CD4-positive, alpha-beta T cell treated with Interleukin-6 for 4 hours (primary cell): ENCODE measurements around the gene RAF1.
A peak's percentile ranks its signal among the peaks of the same experiment; 100 is the strongest.
"Not testable (repeated sequence)": the region's sequence is repeated elsewhere in the genome, so short reads cannot be mapped to it uniquely, and the experiment has no call there.

Experiments used
- DNase-seq: peaks from one replicate; pipeline ENCODE4 v3.0.0-alpha.2; 2020; ENCODE audit warnings: mixed read lengths

Gene RAF1

DNA sequence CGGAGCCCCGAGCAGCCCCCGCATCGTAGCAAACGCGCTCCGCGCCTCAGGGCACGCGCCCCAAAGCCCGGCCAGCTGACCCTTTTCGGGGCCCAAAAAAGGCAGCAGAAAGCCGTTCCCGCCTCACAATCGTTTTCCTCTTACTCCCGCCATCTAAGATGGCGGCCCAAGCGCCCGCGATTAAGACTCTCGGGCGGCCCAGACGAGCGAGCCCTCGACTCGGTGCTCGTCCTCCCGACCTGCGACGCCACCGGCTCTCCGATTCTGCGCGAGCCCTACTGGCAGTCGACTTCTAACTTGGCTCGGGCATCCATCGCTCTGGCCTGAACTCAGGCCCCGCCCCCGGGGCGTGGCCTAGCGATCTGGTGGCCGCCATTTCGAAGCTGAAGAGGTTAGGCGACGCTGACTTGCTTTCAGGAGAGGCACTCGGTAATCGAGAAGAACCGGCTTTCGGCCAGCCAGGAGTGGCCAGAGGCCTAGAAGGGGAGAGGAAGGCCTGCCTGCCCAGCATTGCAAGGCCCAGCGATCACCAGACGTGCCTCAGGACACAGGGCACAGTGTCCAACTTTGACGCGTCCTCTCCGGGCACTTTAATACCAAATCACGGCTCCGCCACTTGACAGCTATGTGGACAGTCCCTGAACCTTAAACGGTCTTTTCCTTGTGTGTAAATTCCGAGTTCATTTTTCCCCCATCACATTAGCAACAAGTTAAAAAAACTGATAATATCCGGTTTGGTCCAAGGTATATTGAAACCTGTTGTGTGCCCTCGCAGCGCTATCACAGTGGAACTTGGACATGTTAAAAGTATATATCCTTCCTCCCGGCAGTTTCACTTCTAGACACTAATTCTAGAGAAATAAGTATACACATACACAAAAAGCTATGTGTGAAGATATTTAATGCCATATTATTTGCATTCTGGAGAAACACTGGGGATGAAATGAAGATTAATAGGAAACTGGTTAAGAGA is at the start of gene RAF1:
RAF1 (minus strand) TSS at position 182 of the 973 bp plus-strand sequence. CDS start 45,396 bp downstream, outside the sequence.
- DNase-seq, result peak; percentile 99

DNA sequence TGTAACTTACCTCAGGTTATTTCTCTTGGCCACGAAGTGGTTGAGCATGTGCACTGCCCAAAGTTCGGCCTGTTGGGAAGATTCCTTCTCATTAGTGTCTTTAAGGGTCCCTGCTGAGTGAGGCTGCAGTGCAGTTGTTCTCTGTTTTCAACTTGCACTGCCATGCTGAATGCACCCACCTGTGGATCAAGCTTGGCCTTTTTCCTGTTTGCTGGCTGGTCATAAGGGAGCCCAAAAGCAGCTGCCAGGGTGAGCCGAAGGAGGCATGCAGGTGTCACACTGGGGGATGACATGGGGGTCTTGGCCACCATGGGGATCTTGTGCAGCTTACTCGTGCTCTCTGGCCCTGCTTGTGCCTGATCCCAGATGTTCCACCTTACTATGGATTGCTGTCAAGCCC is 46.1 kb upstream of the RAF1 start:
- DNase-seq, result no peak

DNA sequence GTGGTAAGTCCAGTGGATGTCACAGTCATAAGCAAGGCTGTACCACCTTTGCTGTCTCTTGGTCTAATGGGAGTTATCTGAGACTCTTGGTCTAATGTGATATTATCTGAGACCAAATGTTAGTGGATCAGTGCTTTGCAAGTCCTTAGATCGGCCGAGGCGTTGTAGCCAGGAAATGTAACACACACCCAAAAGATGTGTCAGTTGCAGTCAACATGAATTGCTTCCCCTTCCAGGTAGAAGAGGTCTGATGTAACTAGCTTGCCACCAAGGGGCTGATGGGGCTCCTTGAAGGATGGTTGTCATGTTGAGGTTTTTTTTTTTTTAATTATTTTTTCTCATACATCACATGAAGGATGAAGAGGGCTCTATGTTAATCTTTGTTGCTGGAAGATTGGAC is 45.4 kb upstream of the RAF1 start:
- no peak for DNase-seq

DNA sequence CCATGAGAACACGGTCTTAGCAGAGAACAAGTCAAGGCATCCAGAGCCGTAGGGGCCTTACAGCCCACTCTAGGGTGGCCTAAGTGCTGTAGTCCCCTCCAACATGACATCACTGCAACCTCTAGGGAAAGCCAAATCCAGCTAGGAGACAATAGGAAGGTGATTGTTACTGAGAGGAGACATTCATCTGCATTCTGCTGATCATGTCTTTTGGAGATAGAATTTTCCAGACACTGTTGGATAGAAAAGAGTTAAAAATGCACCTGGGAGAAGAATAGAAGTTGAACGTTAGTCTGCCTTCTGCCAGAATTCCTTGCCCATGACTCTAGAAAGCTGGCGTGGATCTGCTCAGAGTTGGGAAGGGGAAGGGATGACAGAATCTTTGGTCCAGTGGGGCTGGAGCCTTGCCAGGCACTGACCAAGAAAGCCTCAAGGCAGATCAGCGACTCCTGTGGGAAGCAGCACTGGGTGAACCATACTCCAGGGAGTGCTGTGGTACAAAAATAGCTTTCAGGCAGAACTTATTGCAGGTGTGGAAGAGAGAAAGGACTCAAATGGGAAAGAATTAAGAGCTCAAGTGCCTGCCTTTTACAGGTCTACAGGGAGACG is 44.8 kb upstream of the RAF1 start:
- DNase-seq, result no peak

DNA sequence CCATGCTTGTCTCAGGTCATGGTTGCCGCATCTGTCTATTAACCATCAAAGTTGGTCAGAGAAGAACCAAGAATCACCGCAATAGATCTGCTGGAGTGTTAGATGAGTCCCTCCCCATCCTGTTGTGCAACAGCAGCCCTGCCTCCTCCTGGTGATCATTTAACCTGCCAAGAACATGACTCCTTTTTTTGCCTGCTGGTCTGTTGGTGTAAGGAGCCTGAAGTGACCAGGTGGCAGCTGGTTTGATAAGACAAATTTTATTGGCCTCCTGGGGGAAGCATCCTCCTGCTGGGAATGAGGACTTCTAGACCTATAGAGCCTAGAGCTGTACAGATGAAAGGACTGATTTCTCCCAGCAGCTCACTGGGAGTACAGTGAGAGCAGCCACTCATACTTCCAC is 43.5 kb upstream of the RAF1 start:
- DNase-seq, result no peak

DNA sequence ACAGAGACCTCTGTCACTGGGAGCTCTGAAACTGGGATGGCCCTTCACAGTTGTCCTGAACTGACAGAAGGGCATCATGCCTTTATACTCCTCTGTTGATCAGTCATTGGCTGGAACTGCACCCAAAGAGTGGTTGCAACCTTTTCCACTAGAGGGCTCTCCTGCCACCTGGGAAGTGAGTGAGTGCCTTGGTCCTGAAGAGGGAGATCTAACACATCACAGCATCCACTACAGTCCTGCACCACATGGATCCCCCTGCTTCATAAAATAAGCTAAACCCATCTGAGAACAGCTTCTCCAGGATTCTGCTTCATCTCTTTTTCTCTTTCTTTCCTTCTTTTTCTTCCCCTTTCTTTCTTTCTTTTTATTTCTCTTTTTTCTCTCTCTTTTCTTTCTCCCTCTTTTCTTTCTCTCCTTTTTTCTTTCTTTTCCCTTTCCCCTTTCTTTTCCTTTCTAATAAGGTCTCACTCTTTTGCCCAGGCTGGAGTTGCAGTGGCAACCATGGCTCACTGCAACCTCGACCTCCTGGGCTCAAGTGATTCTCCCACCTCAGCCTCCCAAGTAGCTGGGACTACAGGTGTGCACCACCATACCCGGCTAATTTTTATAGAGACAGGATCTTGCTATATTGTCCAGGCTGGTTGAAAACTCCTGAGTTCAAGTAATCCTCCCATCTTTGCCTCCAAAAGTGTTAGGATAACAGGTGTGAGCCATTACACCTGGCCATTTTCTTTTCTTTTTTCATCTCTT is 42.8 kb upstream of the RAF1 start:
- peak; percentile 58 for DNase-seq

DNA sequence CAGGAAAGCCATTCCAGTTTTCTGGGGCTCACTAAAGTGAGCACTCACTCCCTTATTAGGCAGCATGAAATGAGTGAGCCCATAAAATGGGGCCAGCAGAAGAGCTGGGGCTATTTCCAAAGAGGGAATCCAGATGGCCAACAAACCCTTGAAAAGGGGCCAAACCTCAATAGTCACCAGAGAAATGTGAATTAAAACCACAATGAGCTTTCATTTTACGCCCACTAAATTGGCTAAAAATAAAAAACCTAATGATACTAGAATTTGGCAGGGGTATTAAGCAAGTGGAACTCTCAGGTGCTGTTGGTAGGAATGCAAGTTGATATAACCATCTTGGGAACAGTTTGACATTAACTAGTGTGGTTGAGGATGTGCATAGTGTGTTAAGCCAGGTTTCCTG is 42.1 kb upstream of the RAF1 start:
- no peak for DNase-seq

DNA sequence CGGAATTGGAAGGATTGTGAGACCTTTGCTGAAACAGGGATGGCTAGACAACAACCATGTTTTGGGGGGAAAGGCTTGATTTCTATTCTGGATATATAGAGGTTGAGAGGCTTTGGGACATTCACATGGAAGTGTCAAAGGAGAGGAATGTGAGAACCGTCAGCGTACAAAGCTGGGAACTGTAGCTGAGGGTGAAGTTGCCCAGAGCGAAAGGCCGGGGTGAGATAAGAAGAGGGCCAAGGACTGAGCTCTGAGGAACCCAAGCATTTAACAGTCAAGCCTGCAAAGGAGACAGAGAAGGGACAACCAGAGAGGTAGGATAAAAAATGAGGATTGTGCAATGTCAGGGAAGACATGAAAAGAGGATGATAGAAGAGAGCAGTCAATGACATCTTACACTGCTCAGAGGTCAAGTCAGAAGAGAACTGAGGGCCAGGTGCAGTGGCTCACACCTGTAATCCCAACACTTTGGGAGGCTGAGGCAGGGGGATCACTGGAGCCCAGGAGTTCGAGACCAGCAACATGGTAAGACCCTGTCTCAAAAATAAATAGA is 41.5 kb upstream of the RAF1 start:
- DNase-seq, result no peak

DNA sequence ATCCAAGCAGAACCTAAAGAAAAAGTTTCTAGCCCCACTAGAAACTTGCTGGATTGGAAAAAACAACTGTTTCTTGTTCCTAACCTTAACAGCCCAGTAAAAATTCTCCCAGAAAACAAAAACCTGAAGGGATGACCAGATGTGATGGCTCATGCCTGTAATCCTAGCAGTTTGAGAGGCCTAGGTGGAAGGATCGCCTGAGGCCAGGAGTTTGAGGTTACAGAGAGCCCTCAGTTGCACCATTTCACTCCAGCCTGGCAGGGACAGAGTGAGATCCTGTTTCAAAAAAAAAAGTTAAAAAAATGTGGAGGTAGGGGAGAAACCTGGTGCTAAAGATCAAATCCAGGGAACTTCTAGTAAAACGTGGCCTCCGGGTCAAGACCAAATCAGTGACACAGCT is 38.6 kb upstream of the RAF1 start:
- DNase-seq, result no peak

DNA sequence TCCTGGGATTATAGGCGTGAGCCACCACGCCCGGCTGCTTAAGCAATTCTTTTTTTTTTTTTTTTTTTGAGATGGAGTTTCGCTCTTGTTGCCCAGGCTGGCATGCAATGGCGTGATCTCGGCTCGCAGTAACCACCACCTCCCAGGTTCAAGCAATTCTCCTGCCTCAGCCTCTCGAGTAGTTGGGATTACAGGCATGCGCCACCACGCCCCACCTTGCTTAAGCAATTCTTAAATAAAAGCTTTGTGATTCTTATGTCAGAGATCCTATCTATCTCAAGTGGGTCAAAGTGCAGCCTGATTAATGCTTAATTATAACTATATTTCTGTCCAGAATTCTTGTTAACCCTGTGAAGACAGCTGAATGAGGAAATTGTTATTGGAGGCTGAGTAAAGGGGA is 37.7 kb upstream of the RAF1 start:
- not testable (repeated sequence) for DNase-seq

DNA sequence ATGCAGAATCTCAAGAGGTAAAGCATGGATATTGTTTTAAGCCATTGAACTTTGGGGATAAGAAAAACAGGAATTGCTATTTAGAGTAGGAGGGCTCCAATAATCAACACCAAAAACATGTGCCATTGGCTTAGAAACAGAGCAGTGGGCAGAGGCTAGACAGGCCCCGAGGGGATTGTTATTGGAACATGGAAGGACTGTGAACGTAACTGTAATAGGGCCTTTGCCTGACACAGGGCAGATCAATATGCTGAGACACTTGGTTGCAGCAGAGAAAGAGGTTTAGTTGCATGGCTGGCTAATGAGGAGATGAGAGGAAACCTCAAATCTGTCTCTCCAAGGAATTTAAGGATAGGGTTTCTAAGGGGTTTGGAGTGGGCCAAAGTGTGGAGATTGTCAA is 36.9 kb upstream of the RAF1 start:
- DNase-seq, result no peak

DNA sequence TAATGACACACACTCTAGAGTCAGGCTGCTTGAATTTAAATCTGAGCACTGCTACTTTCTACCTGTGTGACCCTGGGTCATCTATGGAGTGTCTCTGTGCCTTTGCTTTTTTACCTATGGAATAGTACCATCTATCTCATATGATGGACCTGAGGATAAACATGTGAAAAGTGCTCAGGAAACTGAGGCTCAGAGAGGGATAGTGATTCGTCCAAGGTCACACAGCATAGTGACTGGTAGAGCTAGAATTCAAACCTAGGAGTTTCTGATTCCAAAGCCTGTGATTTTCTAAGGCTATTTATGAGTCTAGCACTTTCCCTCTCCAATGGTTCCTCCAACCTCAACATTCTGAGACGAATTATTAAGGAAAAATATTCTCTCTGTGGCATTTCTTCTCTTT is 32.0 kb upstream of the RAF1 start:
- no peak for DNase-seq

DNA sequence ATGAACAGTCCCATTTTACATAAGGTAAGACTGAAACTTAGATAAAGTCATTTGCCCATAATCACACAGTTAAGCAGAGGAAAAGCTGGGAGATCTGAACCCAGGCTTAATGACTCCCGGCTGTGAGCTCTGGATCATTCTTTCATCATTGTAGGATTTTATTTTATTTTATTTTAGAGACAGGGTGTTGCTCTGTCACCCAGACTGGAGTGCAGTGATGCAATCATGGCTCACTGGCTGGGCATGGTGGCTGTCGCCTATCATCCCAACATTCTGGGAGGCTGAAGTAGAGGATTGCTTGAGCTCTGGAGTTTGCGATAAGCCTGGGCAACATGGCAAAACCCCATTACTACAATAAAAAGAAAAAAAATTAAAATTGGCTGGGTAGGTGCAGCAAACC is 31.2 kb upstream of the RAF1 start:
- DNase-seq, result no peak

DNA sequence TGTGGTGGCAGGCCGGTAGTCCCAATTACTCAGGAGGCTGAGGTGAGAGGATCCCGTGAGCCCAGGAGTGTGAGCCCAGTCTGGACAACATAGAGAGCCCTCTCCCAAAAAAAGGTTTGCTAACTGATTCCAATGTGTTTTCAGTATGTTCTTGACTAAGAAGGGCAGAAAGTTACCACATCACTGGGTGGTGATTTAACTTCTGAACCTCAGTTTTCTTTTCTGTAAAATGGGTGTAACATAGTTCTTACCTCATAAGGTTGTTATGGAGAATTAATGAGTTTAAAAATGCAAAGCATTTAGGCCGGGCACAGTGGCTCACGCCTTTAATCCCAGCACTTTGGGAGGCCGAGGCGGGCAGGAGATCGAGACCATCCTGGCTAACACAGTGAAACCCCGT is 28.5 kb upstream of the RAF1 start:
- no peak for DNase-seq

DNA sequence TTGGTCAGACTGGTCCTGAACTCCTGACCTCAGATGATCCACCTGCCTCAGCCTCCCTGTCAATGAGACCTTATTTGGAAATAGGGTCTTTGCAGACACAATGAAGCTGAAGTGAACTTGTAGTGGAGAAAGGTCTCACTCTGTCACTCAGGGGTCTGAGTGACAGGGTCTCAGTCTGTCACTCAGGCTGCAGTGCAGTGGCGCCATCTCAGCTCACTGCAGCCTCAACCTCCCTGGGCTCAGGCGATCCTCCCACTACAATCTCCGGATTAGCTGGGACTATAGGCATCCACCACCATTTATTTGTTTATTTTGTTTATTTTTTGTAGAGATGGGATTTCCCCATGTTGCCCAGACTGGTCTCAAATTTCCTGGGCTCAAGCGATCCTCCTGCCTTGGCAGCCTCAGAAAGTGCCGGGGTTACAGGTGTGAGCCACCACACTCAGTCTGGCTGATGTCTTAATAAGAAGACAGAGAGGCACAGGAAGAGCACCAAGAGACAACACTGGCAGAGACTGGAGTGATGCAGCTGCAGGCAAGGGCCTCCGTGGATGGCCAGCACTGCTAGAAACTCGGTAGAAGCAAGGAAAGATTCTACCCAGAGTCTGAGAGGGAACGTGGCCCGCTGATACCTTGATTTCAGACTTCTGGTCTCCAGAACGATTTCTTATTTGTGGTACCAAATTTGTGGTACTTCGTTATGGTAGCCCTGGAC is 26.2 kb upstream of the RAF1 start:
- no peak for DNase-seq

DNA sequence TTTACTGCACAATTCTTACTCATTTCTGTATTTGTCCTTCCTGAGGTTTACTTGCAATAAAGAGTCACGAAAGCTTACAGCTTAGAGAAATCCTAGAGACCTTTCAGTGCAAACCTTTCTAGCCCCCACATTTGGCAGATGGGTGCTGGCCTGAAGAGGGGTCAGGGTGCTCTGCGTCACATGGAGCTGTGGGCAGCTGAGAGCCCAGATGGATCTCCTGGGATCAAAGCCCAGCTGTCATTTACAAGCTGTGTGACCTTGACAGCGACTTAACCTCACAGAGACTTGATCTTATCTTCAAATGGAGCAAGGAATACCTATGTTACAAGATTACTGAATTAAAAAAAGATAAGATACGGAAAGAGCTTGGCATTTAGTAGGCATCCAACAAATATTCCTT is 24.0 kb upstream of the RAF1 start:
- no peak for DNase-seq

DNA sequence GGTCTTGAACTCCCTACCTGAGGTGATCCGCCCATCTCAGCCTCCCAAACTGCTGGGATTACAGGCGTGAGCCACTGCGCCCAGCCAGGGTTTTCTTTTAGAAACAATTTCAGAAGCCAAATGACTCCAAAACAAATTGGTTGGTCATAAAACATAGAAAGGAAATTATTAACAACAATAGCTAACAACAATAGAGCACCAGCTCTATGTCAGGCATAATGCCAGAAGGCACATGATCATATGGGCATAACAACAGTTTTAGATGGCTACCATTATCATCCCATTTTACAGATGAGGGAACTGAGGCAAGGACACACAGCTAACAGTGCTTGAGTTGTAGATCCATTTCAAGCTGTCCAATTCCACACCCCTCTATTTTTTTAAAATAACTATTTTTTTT is 22.2 kb upstream of the RAF1 start:
- DNase-seq, result no peak

DNA sequence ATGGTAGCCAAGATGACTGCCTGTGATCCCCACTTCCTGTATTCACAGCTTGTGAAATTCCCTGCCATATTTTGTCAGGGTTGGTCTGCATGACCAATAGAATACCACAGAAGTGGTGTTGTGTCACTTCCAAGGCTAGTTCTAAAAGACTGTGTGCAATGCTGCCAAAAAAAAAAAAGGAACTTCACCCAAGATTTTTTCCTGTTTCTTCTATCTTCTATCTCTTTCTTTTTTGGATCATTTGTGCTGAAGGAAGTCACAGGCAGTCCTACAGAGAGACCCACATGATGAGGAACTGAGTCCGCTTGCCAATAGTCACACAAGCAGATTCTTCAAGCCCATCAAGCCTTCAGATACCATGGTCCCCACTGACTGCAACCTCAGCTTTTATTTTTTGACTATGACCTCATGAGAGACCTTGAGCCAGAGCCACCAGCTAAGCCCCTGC is 18.1 kb upstream of the RAF1 start:
- no peak for DNase-seq

DNA sequence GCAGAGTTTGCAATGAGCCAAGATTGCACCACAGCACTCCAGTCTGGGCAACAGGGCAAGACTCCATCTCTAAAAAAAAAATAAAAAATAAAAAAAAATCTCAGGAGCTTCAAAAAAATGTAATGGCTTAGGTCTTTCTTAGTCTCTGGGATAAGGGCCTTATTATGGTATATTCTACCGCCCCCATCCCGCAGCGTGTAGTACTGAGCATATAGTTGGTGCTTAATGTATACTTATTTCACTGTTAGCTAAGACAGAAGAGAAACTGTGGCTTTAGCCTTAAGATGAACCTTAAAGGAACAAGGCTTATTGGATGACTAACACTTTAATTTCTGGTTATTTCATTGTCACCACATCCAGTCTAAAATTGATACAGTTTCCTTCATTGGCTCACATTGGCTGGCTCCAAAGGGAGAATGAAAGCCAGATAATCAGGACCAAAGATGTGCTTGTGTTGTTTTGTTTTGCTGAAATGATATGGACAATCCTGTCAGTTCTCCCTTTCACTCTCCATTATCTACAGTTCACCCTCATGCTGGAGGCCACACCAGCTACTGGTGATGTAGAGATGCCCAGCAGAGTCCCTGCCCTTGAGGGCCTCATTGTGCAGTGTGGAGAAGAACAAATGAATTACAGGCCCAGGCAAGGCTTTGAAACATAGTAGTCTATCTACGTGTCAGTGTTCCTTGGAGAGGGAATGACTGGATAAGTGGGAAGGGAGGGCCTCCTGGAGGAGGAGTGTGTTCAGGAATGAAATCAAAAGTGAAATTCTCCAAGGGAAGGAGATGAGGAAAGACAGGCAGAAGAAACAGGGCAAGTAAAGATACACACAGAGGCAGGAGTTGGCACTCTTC is 17.4 kb upstream of the RAF1 start:
- DNase-seq, result no peak

DNA sequence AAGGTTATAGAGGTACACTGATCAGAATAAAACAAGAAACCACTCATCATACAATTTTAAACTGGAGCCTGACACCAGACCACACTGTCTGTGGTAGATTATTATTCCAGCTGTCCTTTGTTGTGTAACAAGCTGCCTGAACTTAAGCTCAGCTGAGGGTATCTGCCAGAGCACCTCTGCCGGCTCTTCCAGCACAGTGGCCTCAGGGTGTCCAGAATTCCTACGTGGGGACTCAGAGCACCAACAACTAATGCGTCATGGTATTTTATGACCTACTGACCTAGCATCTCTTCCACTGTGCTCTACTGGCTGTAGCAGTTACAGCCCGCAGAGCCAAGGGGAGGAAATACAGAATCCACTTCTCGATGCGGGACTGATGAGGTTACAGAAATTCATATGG is 15.6 kb upstream of the RAF1 start:
- DNase-seq, result no peak

DNA sequence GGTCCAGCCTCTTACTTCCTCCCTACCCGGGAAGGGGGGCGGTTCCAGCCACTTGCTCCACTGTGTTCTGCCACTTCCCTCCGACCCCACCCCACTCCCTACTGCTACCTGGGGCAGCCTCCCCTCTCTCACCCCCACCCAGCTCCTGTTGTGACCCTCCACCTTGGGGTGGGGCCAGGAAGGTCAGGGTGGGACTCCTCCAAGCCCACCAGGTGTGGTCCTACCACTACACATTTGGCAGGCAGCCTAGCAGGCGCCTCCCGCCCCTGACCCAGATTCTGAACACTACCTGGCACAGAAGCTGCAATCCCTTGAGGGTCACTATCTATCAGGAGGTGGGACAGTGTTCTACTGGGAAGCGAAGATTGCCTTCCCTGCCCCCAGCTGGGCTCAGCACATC is 13.7 kb upstream of the RAF1 start:
- DNase-seq, result no peak
